Nephron progenitor cell (in vitro differentiated cells): ENCODE results near the gene LRP6.

Source experiments
- DNase-seq: peaks from one replicate; pipeline ENCODE4 v3.0.0; 2021
- H3K27ac Mint-ChIP-seq: 2 replicates; pipeline ENCODE4 v1.8.0; 2021; ENCODE audit warnings: mild to moderate bottlenecking, moderate library complexity, mixed read lengths
- H3K27me3 Mint-ChIP-seq: 2 replicates; pipeline ENCODE4 v1.8.0; 2021; ENCODE audit warnings: mild to moderate bottlenecking, low read depth, mixed read lengths; ENCODE audit not compliant: poor library complexity
- H3K36me3 Mint-ChIP-seq: 2 replicates; pipeline ENCODE4 v1.8.0; 2021; ENCODE audit warnings: low read depth, mixed read lengths
- H3K4me1 Mint-ChIP-seq: 2 replicates; pipeline ENCODE4 v1.8.0; 2021; ENCODE audit warnings: mixed read lengths
- H3K4me3 Mint-ChIP-seq: 2 replicates; pipeline ENCODE4 v1.8.0; 2021; ENCODE audit warnings: mild to moderate bottlenecking, moderate library complexity, mixed read lengths
- H3K9me3 Mint-ChIP-seq: 2 replicates; pipeline ENCODE4 v1.8.0; 2021; ENCODE audit warnings: mild to moderate bottlenecking, moderate library complexity, mixed read lengths
- CTCF ChIP-seq: fragments of 200-600 bp; sonication (generic); IDR thresholded peaks from 2 replicates; pipeline ENCODE4 v1.5.0; 2021; ENCODE audit warnings: antibody characterized with exemption

Gene LRP6

GRCh38 chr12:12282202-12282601, 15.4 kb upstream of the LRP6 start:
- no peak for DNase-seq
- H3K4me3 Mint-ChIP-seq, result no peak overlapping the region
- H3K36me3 Mint-ChIP-seq, result no peaks in the 10 kb centered on the region
- no peak overlapping the region for H3K27ac Mint-ChIP-seq
- no peak for TF ChIP-seq CTCF
- H3K4me1 Mint-ChIP-seq, result peaks cover 23% of the 10 kb centered on the region
- H3K27me3 Mint-ChIP-seq, result peaks cover 20% of the 10 kb centered on the region
- peaks cover 18% of the 10 kb centered on the region for H3K9me3 Mint-ChIP-seq

- DNase-seq, result no peak
- Mint-ChIP-seq H3K9me3 (peaks cover 29% of the 10 kb centered on the region), H3K27ac (no peak overlapping the region), H3K36me3 (peaks cover under 1% of the 10 kb centered on the region), H3K4me3 (no peak overlapping the region), H3K27me3 (peaks cover 20% of the 10 kb centered on the region), H3K4me1 (peaks cover 23% of the 10 kb centered on the region)
- TF ChIP-seq CTCF, result no peak
These were observed 14.3 kb upstream of the LRP6 start for GRCh38 chr12:12281134-12281533.

- Mint-ChIP-seq H3K36me3 (peaks cover 7% of the 10 kb centered on the region), H3K4me1 (peaks cover 9% of the 10 kb centered on the region), H3K27me3 (peaks cover 15% of the 10 kb centered on the region), H3K4me3 (no peak overlapping the region), H3K9me3 (peaks cover 40% of the 10 kb centered on the region), H3K27ac (no peak overlapping the region)
- no peak for DNase-seq
- no peak for TF ChIP-seq CTCF
These were observed 12.1 kb upstream of the LRP6 start for GRCh38 chr12:12278899-12279298.

GRCh38 chr12:12275874-12276273, 9.0 kb upstream of the LRP6 start:
- peaks cover 44% of the 10 kb centered on the region for H3K9me3 Mint-ChIP-seq
- no peak overlapping the region for H3K27ac Mint-ChIP-seq
- peaks cover 5% of the 10 kb centered on the region for H3K27me3 Mint-ChIP-seq
- no peak for TF ChIP-seq CTCF
- DNase-seq, result no peak
- no peak overlapping the region for H3K4me3 Mint-ChIP-seq
- H3K4me1 Mint-ChIP-seq, result peaks cover 10% of the 10 kb centered on the region
- H3K36me3 Mint-ChIP-seq, result peaks cover 7% of the 10 kb centered on the region

- Mint-ChIP-seq H3K27ac (peak overlapping the region; percentile 20), H3K4me3 (no peak overlapping the region), H3K4me1 (peaks cover 10% of the 10 kb centered on the region), H3K36me3 (peaks cover 7% of the 10 kb centered on the region), H3K27me3 (peaks cover 5% of the 10 kb centered on the region), H3K9me3 (peaks cover 38% of the 10 kb centered on the region)
- TF ChIP-seq CTCF, result no peak
- no peak for DNase-seq
These were observed 6.6 kb upstream of the LRP6 start for GRCh38 chr12:12273291-12273957.

- peaks cover 12% of the 10 kb centered on the region for H3K4me1 Mint-ChIP-seq
- H3K9me3 Mint-ChIP-seq, result peaks cover 32% of the 10 kb centered on the region
- no peak overlapping the region for H3K4me3 Mint-ChIP-seq
- peak overlapping the region; percentile 20 for H3K27ac Mint-ChIP-seq
- H3K36me3 Mint-ChIP-seq, result peaks cover 7% of the 10 kb centered on the region
- peaks cover 5% of the 10 kb centered on the region for H3K27me3 Mint-ChIP-seq
- DNase-seq, result no peak
- TF ChIP-seq CTCF, result no peak
These were observed 6.0 kb upstream of the LRP6 start for GRCh38 chr12:12272869-12273268.
